ENCODE measurements around the gene BUD13.

GRCh38 chr11:116707161-116707629, 65.6 kb downstream of the BUD13 start:
- TF ChIP-seq CTCF (IDR thresholded peaks at IDR 0.05) (no peak), POLR2A (IDR thresholded peaks at IDR 0.05) (no peak)

All from uterus (tissue), 2 donors.